HUES6 (cell line): ENCODE results near the gene PDGFA.

Experiments
- H3K27ac ChIP-seq: 2 replicates; pipeline ENCODE4 v1.7.0; 2013; ENCODE audit warnings: low read depth, mild to moderate bottlenecking, low read length, inconsistent platforms
- H3K27me3 ChIP-seq: 2 replicates; pipeline ENCODE4 v1.6.1; 2013; ENCODE audit warnings: low read length; ENCODE audit not compliant: control insufficient read depth, insufficient read depth
- H3K36me3 ChIP-seq: 2 replicates; pipeline ENCODE4 v1.6.1; 2013; ENCODE audit warnings: low read length; ENCODE audit not compliant: control insufficient read depth, insufficient read depth
- H3K4me1 ChIP-seq: 2 replicates; pipeline ENCODE4 v1.6.1; 2013; ENCODE audit warnings: low read length; ENCODE audit not compliant: control insufficient read depth, insufficient read depth
- H3K4me3 ChIP-seq: 2 replicates; pipeline ENCODE4 v1.5.1; 2013; ENCODE audit warnings: low read depth, low read length
- H3K9ac ChIP-seq: one replicate; pipeline ENCODE4 v1.6.1; 2013; ENCODE audit warnings: mild to moderate bottlenecking, low read length
- H3K9me3 ChIP-seq: 2 replicates; pipeline ENCODE4 v1.6.1; 2013; ENCODE audit warnings: low read depth, low read length; ENCODE audit not compliant: control insufficient read depth, insufficient read depth

The PDGFA gene

DNA sequence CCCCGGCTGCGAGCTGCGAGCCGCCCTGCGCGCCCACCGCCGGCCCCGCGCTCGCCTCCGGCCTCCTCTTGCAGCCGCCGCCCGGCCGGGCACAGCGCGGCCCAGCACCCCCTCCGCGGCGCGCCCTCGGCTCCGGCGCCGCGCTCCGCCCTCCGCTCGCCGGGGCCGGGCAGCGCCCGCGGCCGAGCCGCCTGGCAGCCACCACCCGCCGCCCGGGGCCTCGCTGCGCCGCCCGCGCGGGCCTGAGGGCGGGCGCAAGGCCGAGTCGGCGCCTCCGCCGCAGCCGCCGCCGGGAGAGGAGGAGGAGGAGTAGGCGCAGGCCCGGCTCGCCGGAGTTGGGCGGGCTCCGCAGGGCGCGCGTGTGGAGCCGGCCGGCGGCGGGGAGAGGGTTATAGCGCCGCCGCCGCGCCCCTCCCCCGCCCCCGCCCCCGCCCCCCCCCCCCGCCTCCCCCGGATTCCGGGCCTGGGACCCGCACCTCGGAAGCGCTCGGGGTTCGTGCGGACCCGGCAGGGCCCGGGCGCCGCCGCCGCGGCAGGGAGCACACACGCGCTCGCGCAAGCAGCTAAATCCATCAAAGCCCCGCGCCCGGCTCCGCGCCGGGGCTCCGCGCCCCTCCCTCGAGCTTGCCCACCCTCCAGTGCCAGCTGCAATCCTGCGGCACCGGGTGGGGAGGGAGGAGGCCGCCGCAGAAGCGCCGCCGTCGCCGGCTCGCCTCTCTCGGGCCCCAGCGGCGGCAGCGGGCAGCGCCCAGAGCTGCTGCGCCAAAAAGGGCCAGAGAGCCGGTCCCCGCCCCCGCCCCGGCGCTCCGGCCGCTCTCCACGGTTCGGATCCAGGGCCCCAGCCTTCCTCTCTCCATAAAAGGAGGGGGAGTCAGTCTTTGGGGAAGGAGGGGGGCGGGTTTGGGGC, at the start of gene PDGFA:
PDGFA (minus strand) TSS at position 363 of the 907 bp plus-strand sequence. CDS start 845 bp downstream, outside the sequence.
- Histone ChIP-seq H3K9me3 (no peaks in the 10 kb centered on the region), H3K9ac (peak within 1 kb of the TSS; percentile 88), H3K36me3 (no peaks in the 10 kb centered on the region), H3K27ac (peak within 1 kb of the TSS; percentile 66; the same call in 1 of the 2 replicates), H3K27me3 (peaks cover 54% of the 10 kb centered on the region), H3K4me3 (peak within 1 kb of the TSS; percentile 95), H3K4me1 (peaks cover 28% of the 10 kb centered on the region)

- peaks cover 12% of the 10 kb centered on the region for H3K4me1 ChIP-seq
Observed at GRCh38 chr7:568031-568951, 48.6 kb upstream of the PDGFA start.

DNA sequence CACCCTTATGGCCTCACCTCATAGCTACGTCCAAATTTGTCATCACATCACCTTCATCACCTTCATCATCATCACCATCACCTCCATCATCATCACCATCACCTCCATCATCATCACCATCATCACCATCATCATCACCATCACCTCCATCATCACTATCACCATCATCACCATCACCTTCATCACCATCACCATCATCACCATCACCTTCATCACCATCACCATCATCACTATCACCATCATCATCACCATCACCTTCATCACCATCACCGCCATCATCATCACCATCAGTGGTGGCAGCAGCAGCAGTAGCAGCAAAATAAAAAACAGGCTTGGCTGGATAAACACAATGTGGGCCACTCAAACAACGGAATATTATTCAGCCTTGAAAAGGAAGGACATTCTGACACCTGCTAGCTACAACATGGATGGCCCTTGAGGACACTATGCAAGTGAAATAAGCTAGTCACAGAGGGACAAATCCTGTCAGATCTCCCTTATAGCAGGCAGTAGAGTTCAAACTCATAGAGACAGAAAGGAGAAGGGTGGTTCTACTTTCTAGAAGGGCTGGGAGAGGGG, 47.7 kb upstream of the PDGFA start:
- H3K4me1 ChIP-seq = peaks cover 4% of the 10 kb centered on the region
- no peak overlapping the region for H3K27ac ChIP-seq
- H3K4me3 ChIP-seq = no peak overlapping the region
- H3K27me3 ChIP-seq = no peaks in the 10 kb centered on the region
- H3K9me3 ChIP-seq = peaks cover 7% of the 10 kb centered on the region; the same call in 1 of the 2 replicates
- no peaks in the 10 kb centered on the region for H3K36me3 ChIP-seq
- H3K9ac ChIP-seq = no peak overlapping the region

More at GRCh38 chr7:568031-568951, 48.6 kb upstream of the PDGFA start:
- H3K4me3 ChIP-seq = no peak overlapping the region
- no peaks in the 10 kb centered on the region for H3K27me3 ChIP-seq
- H3K36me3 ChIP-seq = no peaks in the 10 kb centered on the region
- H3K27ac ChIP-seq = no peak overlapping the region
- no peak overlapping the region for H3K9ac ChIP-seq
- H3K9me3 ChIP-seq = peaks cover 7% of the 10 kb centered on the region; the same call in 1 of the 2 replicates

DNA sequence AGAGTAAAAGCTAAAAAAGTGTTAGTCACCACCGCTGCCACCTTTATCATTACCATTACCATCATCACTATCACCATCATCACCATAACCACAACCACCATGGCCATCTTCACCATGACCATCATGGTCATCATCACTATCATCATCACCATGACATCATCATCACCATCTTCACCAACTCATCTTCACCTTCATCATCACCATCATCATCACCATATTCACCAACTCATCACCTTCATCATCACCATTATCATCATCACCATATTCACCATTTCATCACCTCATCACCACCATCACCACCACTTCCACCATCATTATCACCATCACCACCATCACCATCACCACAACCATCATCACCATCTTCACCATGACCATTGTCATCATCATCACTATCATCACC, 46.5 kb upstream of the PDGFA start:
- Histone ChIP-seq H3K27ac (no peak overlapping the region), H3K4me3 (no peak overlapping the region), H3K9ac (no peak overlapping the region), H3K27me3 (no peaks in the 10 kb centered on the region), H3K9me3 (peaks cover 7% of the 10 kb centered on the region; the same call in 1 of the 2 replicates), H3K36me3 (no peaks in the 10 kb centered on the region), H3K4me1 (no peaks in the 10 kb centered on the region)

- Histone ChIP-seq H3K4me3 (no peak overlapping the region), H3K9ac (no peak overlapping the region), H3K27me3 (no peaks in the 10 kb centered on the region), H3K36me3 (no peaks in the 10 kb centered on the region), H3K27ac (no peak overlapping the region), H3K4me1 (no peaks in the 10 kb centered on the region), H3K9me3 (peaks cover 7% of the 10 kb centered on the region; the same call in 1 of the 2 replicates)
Observed at GRCh38 chr7:564176-564865, 44.7 kb upstream of the PDGFA start.

DNA sequence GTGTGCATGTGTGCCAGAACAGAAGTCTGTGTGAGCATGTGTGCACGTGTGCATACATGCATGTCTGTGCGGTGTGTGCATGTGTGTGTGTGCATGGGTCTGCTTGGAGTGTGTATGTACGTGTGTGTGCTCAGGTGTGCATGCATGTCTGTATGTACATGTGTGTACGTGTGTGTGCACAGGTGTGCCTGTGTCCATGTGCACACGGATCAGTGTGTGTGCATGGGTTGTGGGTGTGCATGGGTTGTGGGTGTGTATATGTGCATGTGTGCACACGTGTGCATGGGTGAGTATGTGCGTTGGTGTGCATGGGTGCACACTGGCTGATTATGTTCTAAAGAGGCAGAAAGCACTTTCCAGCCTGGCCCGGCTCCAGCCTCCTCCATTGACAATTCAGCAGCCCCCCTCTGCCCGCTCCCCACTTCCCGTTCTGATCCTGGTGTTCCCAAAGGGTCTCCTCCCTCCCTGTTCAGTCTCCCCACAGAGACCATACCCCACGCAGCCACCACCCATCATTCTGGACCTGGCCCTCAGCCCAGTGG, 44.1 kb upstream of the PDGFA start:
- no peak overlapping the region for H3K9ac ChIP-seq

DNA sequence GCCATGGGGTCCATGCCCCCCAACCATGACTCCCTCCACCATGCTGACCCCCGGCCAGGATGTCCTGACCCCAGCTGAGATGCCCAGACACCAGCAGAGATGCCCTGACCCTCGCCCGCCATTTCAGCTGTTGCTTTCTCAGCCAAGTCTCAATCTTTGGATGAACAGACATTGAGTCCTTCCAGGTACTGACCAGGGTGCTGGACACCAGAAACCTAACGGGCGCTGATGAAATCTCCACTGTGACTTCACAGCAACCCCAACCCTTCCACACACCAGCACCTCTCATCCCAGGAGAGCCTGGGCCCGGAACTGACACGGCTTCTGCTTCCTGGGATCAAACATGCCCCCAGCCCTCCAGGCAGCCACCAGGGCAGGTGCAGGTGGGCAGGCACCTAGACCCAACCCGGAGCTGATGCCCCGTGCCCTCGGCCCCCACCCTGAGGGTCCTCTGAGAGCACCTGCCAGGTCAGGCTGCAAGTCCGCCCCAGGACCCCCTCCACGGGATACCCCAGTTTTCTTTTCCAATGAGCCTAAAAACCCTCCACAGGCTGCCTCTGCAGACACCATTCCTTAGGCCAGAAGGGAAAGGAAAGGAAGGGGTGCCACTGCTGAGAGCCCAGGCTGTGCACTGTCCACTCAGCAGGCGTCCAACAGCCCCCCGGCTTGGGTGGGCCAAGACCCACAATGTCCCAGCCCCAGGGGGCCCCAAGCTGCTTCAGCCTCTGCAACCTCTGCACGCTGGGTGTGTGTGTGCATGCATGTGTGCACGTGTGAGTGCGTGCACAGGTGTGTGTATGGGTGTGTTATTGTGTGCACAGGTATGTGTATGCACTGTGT, 43.4 kb upstream of the PDGFA start:
- Histone ChIP-seq H3K27ac (no peak overlapping the region), H3K9me3 (peaks cover 7% of the 10 kb centered on the region; the same call in 1 of the 2 replicates), H3K27me3 (no peaks in the 10 kb centered on the region), H3K4me1 (no peaks in the 10 kb centered on the region), H3K9ac (no peak overlapping the region), H3K4me3 (no peak overlapping the region), H3K36me3 (no peaks in the 10 kb centered on the region)

More for the DNA sequence above, 44.1 kb upstream of the PDGFA start:
- no peaks in the 10 kb centered on the region for H3K27me3 ChIP-seq
- no peak overlapping the region for H3K27ac ChIP-seq
- no peak overlapping the region for H3K4me3 ChIP-seq
- H3K4me1 ChIP-seq = no peaks in the 10 kb centered on the region
- H3K9me3 ChIP-seq = peaks cover 7% of the 10 kb centered on the region; the same call in 1 of the 2 replicates
- no peaks in the 10 kb centered on the region for H3K36me3 ChIP-seq

DNA sequence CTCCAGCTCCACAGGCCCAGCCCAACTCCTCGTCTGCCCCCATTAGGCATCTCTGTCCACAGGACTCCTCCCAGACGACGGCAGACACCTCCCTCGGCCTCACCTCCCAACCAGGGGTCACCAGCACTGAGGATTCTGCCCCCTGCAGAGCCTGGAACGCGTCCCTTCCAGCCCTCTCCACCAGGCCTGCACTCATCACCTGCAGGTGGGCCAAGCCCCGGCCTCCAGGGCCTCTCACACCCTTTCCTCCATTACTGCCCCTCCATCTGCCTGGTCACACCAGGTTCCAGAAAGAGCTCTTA, 42.7 kb upstream of the PDGFA start:
- Histone ChIP-seq H3K27me3 (no peaks in the 10 kb centered on the region), H3K27ac (no peak overlapping the region), H3K4me3 (no peak overlapping the region), H3K9ac (no peak overlapping the region), H3K9me3 (peaks cover 7% of the 10 kb centered on the region), H3K36me3 (no peaks in the 10 kb centered on the region), H3K4me1 (no peaks in the 10 kb centered on the region)

- Histone ChIP-seq H3K4me1 (no peaks in the 10 kb centered on the region), H3K9me3 (peaks cover 8% of the 10 kb centered on the region), H3K36me3 (no peaks in the 10 kb centered on the region), H3K27me3 (no peaks in the 10 kb centered on the region), H3K4me3 (no peak overlapping the region), H3K27ac (no peak overlapping the region), H3K9ac (no peak overlapping the region)
Observed at GRCh38 chr7:561631-562373, 42.2 kb upstream of the PDGFA start.
